Peyer's patch (tissue), 4 donors: ENCODE data around the gene LDLRAD3.

Source experiments
- CTCF ChIP-seq, 6 experiments: fragments of 450-650 bp in 4 of 6; fragments of 200-600 bp in 2 of 6; sonication (generic) in 1 of 6; IDR thresholded peaks; one replicate each; pipeline ENCODE4 v1.5.1; 2017 to 2019; ENCODE audit warnings: antibody characterized with exemption in 6 of 6, mild to moderate bottlenecking in 3 of 6, moderate library complexity in 1 of 6
- POLR2A ChIP-seq, 2 donors: fragments of 450-650 bp; IDR thresholded peaks; one replicate each; pipeline ENCODE4 v1.5.1; 2017; ENCODE audit warnings: antibody characterized with exemption in 2 of 2, mild to moderate bottlenecking in 2 of 2, moderate library complexity in 2 of 2

DNA sequence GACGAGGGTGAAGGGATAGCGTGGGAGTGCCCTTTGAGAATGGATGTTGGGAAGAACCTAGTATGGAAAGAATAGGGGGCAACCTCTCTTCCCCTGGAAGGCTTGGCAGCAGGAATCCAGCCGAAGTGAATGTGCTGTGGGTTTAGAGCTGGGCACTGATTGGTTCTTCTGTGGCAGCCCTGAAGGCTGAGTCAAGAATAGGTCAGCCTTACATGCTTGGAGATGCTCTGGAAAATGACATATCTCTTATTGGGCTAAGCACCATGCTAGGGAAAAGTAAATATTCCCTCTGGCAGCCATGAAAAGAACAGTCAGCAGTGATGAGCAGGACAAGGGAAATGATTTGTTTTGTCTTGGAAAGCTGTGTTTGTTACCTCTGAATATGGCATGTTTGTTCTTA, 195.9 kb downstream of the LDLRAD3 start:
- TF ChIP-seq CTCF (IDR thresholded peaks at IDR 0.05) (no peak), POLR2A (IDR thresholded peaks at IDR 0.05) (no peak)
